Measurements from ENCODE around the gene GGCX.

GGCX gene

GRCh38 chr2:85527787-85528186 is 33.5 kb downstream of the GGCX start:
- H3K4me3 ChIP-seq (ENCODE audit: low read length) = no peak overlapping the region
- DNase-seq (ENCODE audit: low read depth) = no peak
- no peak for TF ChIP-seq CTCF (conservative IDR thresholded peaks at IDR 0.05; ENCODE audit: low read depth, low read length)

- DNase-seq (ENCODE audit: low read depth) = no peak
- TF ChIP-seq CTCF (conservative IDR thresholded peaks at IDR 0.05; ENCODE audit: low read depth, low read length) = no peak
- H3K4me3 ChIP-seq (ENCODE audit: low read length) = no peak overlapping the region
Measured at GRCh38 chr2:85525567-85525966, 35.7 kb downstream of the GGCX start.

GRCh38 chr2:85525029-85525428 is 36.3 kb downstream of the GGCX start:
- no peak for TF ChIP-seq CTCF (conservative IDR thresholded peaks at IDR 0.05; ENCODE audit: low read depth, low read length)
- DNase-seq (ENCODE audit: low read depth) = no peak
- no peak overlapping the region for H3K4me3 ChIP-seq (ENCODE audit: low read length)

DNA sequence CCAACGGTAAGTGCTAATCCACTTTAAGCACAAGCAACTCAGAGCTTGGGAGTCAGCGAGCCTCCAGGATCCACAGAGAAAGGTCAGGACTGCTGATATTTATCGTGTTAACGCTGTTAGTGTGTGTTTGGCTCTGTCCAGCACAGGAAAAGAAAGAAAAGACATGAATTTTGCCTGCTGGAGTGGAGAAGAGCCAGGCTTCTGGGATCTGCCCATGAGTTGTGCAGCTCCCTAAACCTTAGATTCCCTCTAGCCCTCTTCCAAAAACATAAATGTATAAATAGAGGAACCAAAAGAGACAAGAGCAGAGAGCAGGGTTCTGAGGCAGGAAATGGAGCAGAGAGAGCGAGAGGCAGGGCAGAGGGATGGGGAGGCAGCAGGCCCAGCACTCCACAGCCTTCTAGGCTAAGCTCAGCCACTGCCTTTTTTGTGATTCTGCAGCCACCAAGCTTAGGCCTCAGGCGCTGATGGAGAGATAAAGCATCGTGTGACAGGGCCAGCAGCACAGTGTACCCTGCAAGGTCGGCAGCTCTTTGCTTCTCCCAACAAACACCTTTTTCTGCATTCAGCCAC is 36.9 kb downstream of the GGCX start:
- no peak overlapping the region for H3K4me3 ChIP-seq (ENCODE audit: low read length)
- TF ChIP-seq CTCF (conservative IDR thresholded peaks at IDR 0.05; ENCODE audit: low read depth, low read length) = no peak
- DNase-seq (ENCODE audit: low read depth) = peak; percentile 62

DNA sequence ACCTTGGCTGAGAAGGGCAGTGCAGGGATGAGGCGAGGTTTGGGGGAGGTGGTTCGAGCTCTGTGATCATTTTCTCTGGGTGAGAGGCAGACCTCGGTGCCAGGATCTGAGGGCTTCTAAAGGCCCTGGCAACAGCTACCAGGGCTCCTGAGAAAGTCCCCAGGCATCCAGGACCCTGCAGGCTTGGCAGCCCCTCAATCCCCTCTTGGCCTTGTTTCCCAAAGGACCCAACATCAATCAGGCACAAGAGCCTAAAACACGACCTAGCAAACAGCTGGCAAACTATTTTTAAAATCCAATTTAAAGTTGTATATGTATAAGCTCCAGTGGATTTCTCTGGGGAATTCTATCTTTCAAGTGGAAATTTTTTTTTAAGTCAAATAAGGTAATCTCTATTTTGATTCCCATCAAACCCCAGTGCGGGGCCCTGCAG is 37.4 kb downstream of the GGCX start:
- no peak overlapping the region for H3K4me3 ChIP-seq (ENCODE audit: low read length)
- TF ChIP-seq CTCF (conservative IDR thresholded peaks at IDR 0.05; ENCODE audit: low read depth, low read length) = no peak
- no peak for DNase-seq (ENCODE audit: low read depth)

- no peak overlapping the region for H3K4me3 ChIP-seq (ENCODE audit: low read length)
Measured at GRCh38 chr2:85523062-85523902, 38.0 kb downstream of the GGCX start.

More at GRCh38 chr2:85523062-85523902, 38.0 kb downstream of the GGCX start:
- no peak for TF ChIP-seq CTCF (conservative IDR thresholded peaks at IDR 0.05; ENCODE audit: low read depth, low read length)
- no peak for DNase-seq (ENCODE audit: low read depth)
